Esophagus muscularis mucosa (tissue), 4 donors: ENCODE measurements around the gene GRP. TPM values are rescaled to one million over a fixed set of nuclear protein-coding genes. Genes with fewer than 3 reads are reported as not detected.
A peak's percentile ranks its signal among the peaks of the same experiment; 100 is the strongest.

ENCODE experiments used
- DNase-seq: peaks from one replicate; pipeline ENCODE4 v3.0.0-alpha.2; 2017; ENCODE audit errors: extremely low spot score
- H3K27ac ChIP-seq, 4 donors: fragments of 200-600 bp; sonication (generic); replicated peaks in 1 of 4; 1 replicate in 3 of 4; 2 replicates in 1 of 4; pipeline ENCODE4 v1.5.1; 2016 to 2019; ENCODE audit warnings: mild to moderate bottlenecking in 1 of 4
- H3K27me3 ChIP-seq, 4 donors: fragments of 200-600 bp; sonication (generic); one replicate each; pipeline versions ENCODE4 v1.5.1 to v1.6.0; 2016 to 2019
- H3K36me3 ChIP-seq, 4 donors: fragments of 200-600 bp; sonication (generic); one replicate each; pipeline ENCODE4 v1.5.1; 2016 to 2019
- H3K4me1 ChIP-seq, 4 donors: fragments of 200-600 bp; sonication (generic); one replicate each; pipeline ENCODE4 v1.5.1; 2016 to 2019
- H3K4me3 ChIP-seq, 4 donors: fragments of 200-600 bp; sonication (generic); 1 replicate in 2 of 4; 2 replicates in 2 of 4; pipeline ENCODE4 v1.5.1; 2016 to 2019; ENCODE audit warnings: mild to moderate bottlenecking in 4 of 4, moderate library complexity in 1 of 4
- H3K9me3 ChIP-seq, 4 donors: fragments of 200-600 bp; sonication (generic); 1 replicate in 3 of 4; 2 replicates in 1 of 4; pipeline ENCODE4 v1.5.1; 2016 to 2019
- EP300 ChIP-seq: sonication (generic); formaldehyde crosslinking; IDR thresholded peaks from one replicate; pipeline ENCODE4 v1.6.1; 2017; ENCODE audit warnings: antibody characterized with exemption
- POLR2A ChIP-seq: fragments of 450-650 bp; IDR thresholded peaks from one replicate; pipeline ENCODE4 v1.6.1; 2017; ENCODE audit warnings: antibody characterized with exemption, moderate library complexity, mild to moderate bottlenecking, low read depth
- POLR2AphosphoS5 ChIP-seq, 2 donors: sonication (generic); formaldehyde crosslinking; IDR thresholded peaks; one replicate each; pipeline ENCODE4 v1.6.1; 2017; ENCODE audit warnings: antibody characterized with exemption in 2 of 2
- WGBS: methylation state at CpG from one replicate; pipeline ENCODE4 v1.1.5; 2018; 5-methylcytosine and 5-hydroxymethylcytosine counted together
- intact Hi-C: fragments of 100-400 bp; cut with DNase I; formaldehyde crosslinking; loops from one replicate; pipeline ENCODE4 v1.15.1; 2023
- total RNA-seq, 4 donors: library from RNA; depleted of rRNA; stranded (reverse); fragments of >200 nt; gene quantifications; one replicate each; pipeline versions ENCODE4 v1.1.0 to v1.2.1, GENCODE V29; 2016
- TF ChIP-seq, protein P1 (sequence below), 3 experiments: fragments of 200-600 bp in 2 of 3; fragments of 450-650 bp in 1 of 3; sonication (generic) in 2 of 3; IDR thresholded peaks; one replicate each; pipeline ENCODE4 v1.5.1; 2017 to 2019; ENCODE audit warnings: antibody characterized with exemption in 3 of 3, mild to moderate bottlenecking in 2 of 3, moderate library complexity in 1 of 3

The GRP gene
- total RNA-seq, 4 donors from 2014 or later = 0.98 to 7.9 (median 2.5) TPM

DNA sequence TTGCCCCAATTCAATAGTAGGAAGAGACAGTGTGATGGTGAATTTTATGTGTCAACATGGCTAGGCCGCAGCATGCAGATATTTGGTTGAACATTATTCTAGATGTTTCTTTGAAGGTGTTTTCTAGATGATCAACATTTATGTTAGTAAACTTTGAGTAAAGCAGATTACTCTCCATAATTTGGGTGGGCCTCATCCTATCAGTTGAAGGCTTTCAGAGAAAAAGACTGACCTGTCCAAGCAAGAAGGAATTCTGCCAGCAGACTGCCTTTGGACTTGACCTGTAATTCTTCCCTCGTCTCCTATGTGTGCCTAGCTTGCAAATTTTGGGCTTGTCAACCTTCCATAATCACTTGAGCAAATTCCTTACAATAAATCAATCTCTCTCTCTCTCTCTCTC, 8.3 kb upstream of the GRP start:
- Histone ChIP-seq H3K27ac (no peak overlapping the region), H3K9me3 (no peaks in the 10 kb centered on the region), H3K4me3 (no peak overlapping the region), H3K36me3 (no peaks in the 10 kb centered on the region), H3K4me1 (no peaks in the 10 kb centered on the region), H3K27me3 (peaks cover 0 to 19% (median 0%) of the 10 kb centered on the region in 4 donors)
- DNase-seq = no peak
- no peak for TF ChIP-seq POLR2AphosphoS5 (IDR thresholded peaks at IDR 0.05)
- TF ChIP-seq POLR2A = no peak
- WGBS = 88% methylated on average over 2 of the region's 2 CpGs
- intact Hi-C loops = no loop called here

- intact Hi-C loops = no loop called here
- TF ChIP-seq POLR2AphosphoS5 (IDR thresholded peaks at IDR 0.05) (no peak), POLR2A (no peak), EP300 (no peak)
- TF ChIP-seq, protein P1, sequence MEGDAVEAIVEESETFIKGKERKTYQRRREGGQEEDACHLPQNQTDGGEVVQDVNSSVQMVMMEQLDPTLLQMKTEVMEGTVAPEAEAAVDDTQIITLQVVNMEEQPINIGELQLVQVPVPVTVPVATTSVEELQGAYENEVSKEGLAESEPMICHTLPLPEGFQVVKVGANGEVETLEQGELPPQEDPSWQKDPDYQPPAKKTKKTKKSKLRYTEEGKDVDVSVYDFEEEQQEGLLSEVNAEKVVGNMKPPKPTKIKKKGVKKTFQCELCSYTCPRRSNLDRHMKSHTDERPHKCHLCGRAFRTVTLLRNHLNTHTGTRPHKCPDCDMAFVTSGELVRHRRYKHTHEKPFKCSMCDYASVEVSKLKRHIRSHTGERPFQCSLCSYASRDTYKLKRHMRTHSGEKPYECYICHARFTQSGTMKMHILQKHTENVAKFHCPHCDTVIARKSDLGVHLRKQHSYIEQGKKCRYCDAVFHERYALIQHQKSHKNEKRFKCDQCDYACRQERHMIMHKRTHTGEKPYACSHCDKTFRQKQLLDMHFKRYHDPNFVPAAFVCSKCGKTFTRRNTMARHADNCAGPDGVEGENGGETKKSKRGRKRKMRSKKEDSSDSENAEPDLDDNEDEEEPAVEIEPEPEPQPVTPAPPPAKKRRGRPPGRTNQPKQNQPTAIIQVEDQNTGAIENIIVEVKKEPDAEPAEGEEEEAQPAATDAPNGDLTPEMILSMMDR (IDR thresholded peaks at IDR 0.05) = no peak
- H3K36me3 ChIP-seq = no peaks in the 10 kb centered on the region
- H3K27me3 ChIP-seq = peaks cover 0 to 63% (median 12%) of the 10 kb centered on the region in 4 donors
- H3K9me3 ChIP-seq = no peaks in the 10 kb centered on the region
- H3K4me3 ChIP-seq = no peak overlapping the region
- H3K4me1 ChIP-seq = peaks cover 0 to 19% (median 18%) of the 10 kb centered on the region in 4 donors
- 68% methylated on average over 6 of the region's 6 CpGs for WGBS
- no peak for DNase-seq
- no peak overlapping the region for H3K27ac ChIP-seq
Measured at GRCh38 chr18:59218018-59218417, 1.9 kb upstream of the GRP start.

- H3K27me3 ChIP-seq = peaks cover 0 to 69% (median 12%) of the 10 kb centered on the region in 4 donors
- intact Hi-C loops = no loop called here
- no peaks in the 10 kb centered on the region for H3K9me3 ChIP-seq
- 1% methylated on average over 29 of the region's 46 CpGs for WGBS
- no peak for TF ChIP-seq POLR2A
- TF ChIP-seq EP300 = no peak
- TF ChIP-seq, protein P1 (IDR thresholded peaks at IDR 0.05) = no peak
- no peak for TF ChIP-seq POLR2AphosphoS5 (IDR thresholded peaks at IDR 0.05)
- no peak overlapping the region for H3K27ac ChIP-seq
- H3K4me3 ChIP-seq = no peak overlapping the region
- no peak for DNase-seq
- H3K36me3 ChIP-seq = no peaks in the 10 kb centered on the region
- H3K4me1 ChIP-seq = peaks cover 0 to 19% (median 18%) of the 10 kb centered on the region in 4 donors
Measured at GRCh38 chr18:59220164-59220783, 316 bp downstream of the GRP start.

GRCh38 chr18:59220784-59221765, 1.1 kb downstream of the GRP start:
- WGBS = 4% methylated on average over 38 of the region's 47 CpGs
- H3K9me3 ChIP-seq = no peaks in the 10 kb centered on the region
- no peak overlapping the region for H3K27ac ChIP-seq
- no peak for DNase-seq
- H3K4me1 ChIP-seq = peaks cover 0 to 19% (median 18%) of the 10 kb centered on the region in 4 donors
- peak overlapping the region in 1 of 4 donors; percentile 5 for H3K4me3 ChIP-seq
- H3K36me3 ChIP-seq = no peaks in the 10 kb centered on the region
- TF ChIP-seq, protein P1 (IDR thresholded peaks at IDR 0.05) = no peak
- TF ChIP-seq EP300 = no peak
- no peak for TF ChIP-seq POLR2A
- TF ChIP-seq POLR2AphosphoS5 (IDR thresholded peaks at IDR 0.05) = no peak
- intact Hi-C loops = no loop called here
- H3K27me3 ChIP-seq = peaks cover 0 to 69% (median 12%) of the 10 kb centered on the region in 4 donors

DNA sequence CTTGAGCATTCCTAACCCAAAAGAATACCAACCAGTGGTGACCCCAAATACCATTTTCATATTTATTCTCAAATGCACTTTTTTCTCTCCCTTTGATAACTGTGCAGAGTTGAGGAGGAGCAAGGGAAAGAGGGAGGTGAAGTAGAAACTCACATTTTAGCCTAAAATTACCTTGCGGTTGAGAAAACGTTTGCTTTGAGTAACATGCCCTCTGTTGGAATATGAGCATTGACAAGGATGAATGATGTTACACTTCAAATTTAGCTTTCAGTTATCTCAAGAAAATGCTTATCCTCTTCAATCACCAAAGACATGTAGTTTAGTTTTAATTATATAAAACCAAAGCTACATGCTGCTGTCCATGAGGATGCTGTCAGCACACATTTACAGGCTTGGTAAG, 2.4 kb downstream of the GRP start:
- DNase-seq = no peak
- H3K27me3 ChIP-seq = peaks cover 0 to 61% (median 12%) of the 10 kb centered on the region in 4 donors
- no peaks in the 10 kb centered on the region for H3K36me3 ChIP-seq
- WGBS = 72% methylated on average over 2 of the region's 2 CpGs
- no peaks in the 10 kb centered on the region for H3K9me3 ChIP-seq
- H3K4me3 ChIP-seq = no peak overlapping the region
- no peak overlapping the region for H3K27ac ChIP-seq
- TF ChIP-seq EP300 (no peak), POLR2AphosphoS5 (IDR thresholded peaks at IDR 0.05) (no peak), POLR2A (no peak)
- TF ChIP-seq, protein P1 (IDR thresholded peaks at IDR 0.05) = no peak
- intact Hi-C loops = no loop called here
- H3K4me1 ChIP-seq = peaks cover 0 to 19% (median 18%) of the 10 kb centered on the region in 4 donors
